Thyroid gland (tissue), 4 donors: ENCODE measurements around the gene SYCP1. TPM values are rescaled to one million over a fixed set of nuclear protein-coding genes. Genes with fewer than 3 reads are reported as not detected.

Experiments
- DNase-seq, 2 donors: peaks; one replicate each; pipeline ENCODE4 v3.0.0-alpha.2; 2019
- H3K27ac ChIP-seq, 3 donors: fragments of 200-600 bp; sonication (generic); 1 replicate in 2 of 3; 2 replicates in 1 of 3; pipeline ENCODE4 v1.5.1; 2016 to 2019; ENCODE audit warnings: mild to moderate bottlenecking in 1 of 3, moderate library complexity in 1 of 3
- H3K27me3 ChIP-seq: fragments of 200-600 bp; sonication (generic); one replicate; pipeline ENCODE4 v1.5.1; 2019
- H3K36me3 ChIP-seq, 2 donors: fragments of 200-600 bp; sonication (generic); one replicate each; pipeline ENCODE4 v1.5.1; 2016 to 2019
- H3K4me1 ChIP-seq, 2 donors: fragments of 200-600 bp; sonication (generic); one replicate each; pipeline ENCODE4 v1.5.1; 2017 to 2019
- H3K4me3 ChIP-seq, 3 donors: fragments of 200-600 bp; sonication (generic); replicated peaks in 1 of 3; 1 replicate in 2 of 3; 2 replicates in 1 of 3; pipeline ENCODE4 v1.5.1; 2016; ENCODE audit warnings: mild to moderate bottlenecking in 1 of 3
- H3K9me3 ChIP-seq: fragments of 200-600 bp; sonication (generic); one replicate; pipeline ENCODE4 v1.5.1; 2017
- POLR2A ChIP-seq, 2 donors: fragments of 450-650 bp; IDR thresholded peaks; one replicate each; pipeline ENCODE4 v1.6.1; 2017; ENCODE audit warnings: antibody characterized with exemption in 2 of 2, mild to moderate bottlenecking in 2 of 2, moderate library complexity in 1 of 2
- WGBS, 2 donors: methylation state at CpG; one replicate each; pipeline ENCODE4 v1.1.5; 2017; 5-methylcytosine and 5-hydroxymethylcytosine counted together
- intact Hi-C: fragments of 100-400 bp; cut with DNase I; formaldehyde crosslinking; loops from one replicate; pipeline ENCODE4 v1.15.1; 2023
- total RNA-seq, 4 donors: library from RNA; depleted of rRNA; stranded (reverse); fragments of >200 nt; gene quantifications; one replicate each; pipeline ENCODE4 v1.2.3, GENCODE V29; 2016
- TF ChIP-seq, protein P1 (sequence below), 6 experiments: fragments of 200-600 bp in 3 of 6; fragments of 450-650 bp in 3 of 6; sonication (generic) in 3 of 6; IDR thresholded peaks; one replicate each; pipeline ENCODE4 v1.5.1; 2016 to 2019; ENCODE audit warnings: antibody characterized with exemption in 6 of 6, mild to moderate bottlenecking in 2 of 6, inconsistent platforms in 1 of 6, moderate library complexity in 1 of 6

SYCP1 gene
- total RNA-seq, 4 donors from 2014 or later: 0.13 TPM; not detected in 3

DNA sequence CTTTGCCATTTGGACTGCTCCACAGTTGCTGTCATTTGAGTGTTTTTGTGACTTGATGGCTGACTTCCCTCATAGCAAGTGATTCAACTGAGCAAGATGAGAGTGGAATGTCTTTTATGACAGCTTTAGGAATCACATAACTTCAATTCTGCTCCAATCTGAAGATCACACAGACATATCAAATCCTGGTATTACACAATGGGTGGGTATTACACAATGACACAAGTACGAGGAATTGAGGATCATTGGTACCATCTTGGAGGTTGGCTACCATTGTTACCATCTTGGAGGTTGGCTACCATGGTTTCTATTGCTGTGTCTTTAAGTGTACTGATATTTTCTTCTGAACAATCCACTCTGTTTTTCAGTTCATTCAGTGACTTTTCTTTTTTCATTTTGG is 166.5 kb downstream of the SYCP1 start:
- intact Hi-C loops: no loop called here
- no peaks in the 10 kb centered on the region for H3K27me3 ChIP-seq
- H3K9me3 ChIP-seq: no peaks in the 10 kb centered on the region
- no peak overlapping the region for H3K4me3 ChIP-seq
- WGBS, 2 donors: 75 to 76% methylated on average over 1 of the region's 1 CpG
- TF ChIP-seq, protein P1, sequence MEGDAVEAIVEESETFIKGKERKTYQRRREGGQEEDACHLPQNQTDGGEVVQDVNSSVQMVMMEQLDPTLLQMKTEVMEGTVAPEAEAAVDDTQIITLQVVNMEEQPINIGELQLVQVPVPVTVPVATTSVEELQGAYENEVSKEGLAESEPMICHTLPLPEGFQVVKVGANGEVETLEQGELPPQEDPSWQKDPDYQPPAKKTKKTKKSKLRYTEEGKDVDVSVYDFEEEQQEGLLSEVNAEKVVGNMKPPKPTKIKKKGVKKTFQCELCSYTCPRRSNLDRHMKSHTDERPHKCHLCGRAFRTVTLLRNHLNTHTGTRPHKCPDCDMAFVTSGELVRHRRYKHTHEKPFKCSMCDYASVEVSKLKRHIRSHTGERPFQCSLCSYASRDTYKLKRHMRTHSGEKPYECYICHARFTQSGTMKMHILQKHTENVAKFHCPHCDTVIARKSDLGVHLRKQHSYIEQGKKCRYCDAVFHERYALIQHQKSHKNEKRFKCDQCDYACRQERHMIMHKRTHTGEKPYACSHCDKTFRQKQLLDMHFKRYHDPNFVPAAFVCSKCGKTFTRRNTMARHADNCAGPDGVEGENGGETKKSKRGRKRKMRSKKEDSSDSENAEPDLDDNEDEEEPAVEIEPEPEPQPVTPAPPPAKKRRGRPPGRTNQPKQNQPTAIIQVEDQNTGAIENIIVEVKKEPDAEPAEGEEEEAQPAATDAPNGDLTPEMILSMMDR (IDR thresholded peaks at IDR 0.05): no peak
- no peak for TF ChIP-seq POLR2A (IDR thresholded peaks at IDR 0.05)
- no peak for DNase-seq
- H3K4me1 ChIP-seq: no peaks in the 10 kb centered on the region
- no peak overlapping the region for H3K27ac ChIP-seq
- H3K36me3 ChIP-seq: no peaks in the 10 kb centered on the region

DNA sequence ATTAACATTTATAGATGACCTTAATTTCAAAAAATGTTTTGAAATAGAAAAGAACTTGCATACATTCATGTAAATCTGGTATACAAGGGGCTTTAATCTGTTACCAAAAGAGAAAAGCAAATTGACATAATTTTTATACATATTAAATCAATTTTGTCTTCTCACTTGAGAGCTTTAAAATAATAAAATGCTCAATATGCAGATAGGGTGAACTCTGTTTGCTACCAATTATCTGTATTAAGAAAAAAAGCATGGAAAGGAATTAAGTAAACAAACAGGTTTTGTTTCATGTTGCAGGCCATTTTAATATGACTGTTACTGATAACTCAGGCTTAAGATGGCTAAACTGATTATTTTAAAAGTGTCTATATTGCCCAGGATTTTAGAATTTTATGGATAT is 168.9 kb downstream of the SYCP1 start:
- Histone ChIP-seq H3K27me3 (no peaks in the 10 kb centered on the region), H3K4me1 (no peaks in the 10 kb centered on the region), H3K27ac (no peak overlapping the region), H3K36me3 (no peaks in the 10 kb centered on the region), H3K4me3 (no peak overlapping the region), H3K9me3 (no peaks in the 10 kb centered on the region)
- DNase-seq: no peak
- TF ChIP-seq POLR2A (IDR thresholded peaks at IDR 0.05): no peak
- TF ChIP-seq, protein P1 (IDR thresholded peaks at IDR 0.05): no peak
- intact Hi-C loops: no loop called here

DNA sequence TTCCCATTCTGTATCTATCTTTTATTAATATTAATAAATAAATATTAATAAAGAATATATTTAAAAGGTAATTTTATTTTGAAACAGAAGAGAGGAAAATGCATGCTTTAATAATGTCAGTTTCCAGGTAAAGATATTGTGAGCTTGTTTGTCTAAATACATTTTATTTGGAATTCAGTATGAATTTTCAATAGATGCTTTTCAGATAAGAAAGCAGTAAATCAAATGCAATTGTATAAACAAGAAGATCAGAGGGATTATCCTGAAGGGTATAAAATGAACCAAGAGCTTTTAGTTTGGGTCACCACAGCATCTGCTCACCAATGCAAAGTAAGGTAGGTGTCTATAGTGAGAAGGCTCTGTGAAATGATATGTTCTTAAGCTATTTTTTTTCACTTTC is 174.9 kb downstream of the SYCP1 start, which contains the start of gene TSHB:
TSS of gene TSHB (plus strand) at position 301 of the 400 bp plus-strand sequence. CDS start 3,537 bp downstream, outside the sequence.
- H3K27me3 ChIP-seq: no peaks in the 10 kb centered on the region
- no peaks in the 10 kb centered on the region for H3K4me1 ChIP-seq
- intact Hi-C loops: no loop called here
- H3K9me3 ChIP-seq: no peaks in the 10 kb centered on the region
- no peak for TF ChIP-seq POLR2A (IDR thresholded peaks at IDR 0.05)
- TF ChIP-seq, protein P1 (IDR thresholded peaks at IDR 0.05): no peak
- no peak within 1 kb of the TSS for H3K27ac ChIP-seq
- no peak for DNase-seq
- H3K4me3 ChIP-seq: no peak within 1 kb of the TSS
- no peaks in the 10 kb centered on the region for H3K36me3 ChIP-seq

DNA sequence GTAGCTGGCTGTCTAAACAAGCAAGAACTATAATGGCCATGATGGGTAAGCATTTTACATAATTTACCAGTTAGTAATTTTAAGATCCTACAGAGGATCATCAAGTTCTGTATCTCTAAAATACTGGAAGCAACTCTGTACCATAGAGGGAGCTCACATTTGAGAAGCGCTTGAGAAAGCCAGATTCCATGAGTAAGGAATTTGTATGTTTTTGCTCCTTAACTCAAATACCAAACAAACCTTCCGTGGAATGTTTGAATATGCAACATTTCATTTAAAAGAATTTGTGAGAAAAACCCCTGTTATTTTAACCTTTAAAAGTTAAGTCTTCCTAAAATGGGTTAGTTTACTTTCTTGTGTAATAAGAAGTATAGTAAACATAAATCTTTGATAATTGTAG is 176.9 kb downstream of the SYCP1 start:
- no peaks in the 10 kb centered on the region for H3K4me1 ChIP-seq
- WGBS, 2 donors: 51 to 59% methylated on average over 2 of the region's 2 CpGs
- H3K4me3 ChIP-seq: no peak overlapping the region
- H3K27me3 ChIP-seq: no peaks in the 10 kb centered on the region
- no peak overlapping the region for H3K27ac ChIP-seq
- DNase-seq: no peak
- intact Hi-C loops: no loop called here
- TF ChIP-seq, protein P1 (IDR thresholded peaks at IDR 0.05): no peak
- TF ChIP-seq POLR2A (IDR thresholded peaks at IDR 0.05): no peak
- H3K9me3 ChIP-seq: no peaks in the 10 kb centered on the region
- H3K36me3 ChIP-seq: no peaks in the 10 kb centered on the region

DNA sequence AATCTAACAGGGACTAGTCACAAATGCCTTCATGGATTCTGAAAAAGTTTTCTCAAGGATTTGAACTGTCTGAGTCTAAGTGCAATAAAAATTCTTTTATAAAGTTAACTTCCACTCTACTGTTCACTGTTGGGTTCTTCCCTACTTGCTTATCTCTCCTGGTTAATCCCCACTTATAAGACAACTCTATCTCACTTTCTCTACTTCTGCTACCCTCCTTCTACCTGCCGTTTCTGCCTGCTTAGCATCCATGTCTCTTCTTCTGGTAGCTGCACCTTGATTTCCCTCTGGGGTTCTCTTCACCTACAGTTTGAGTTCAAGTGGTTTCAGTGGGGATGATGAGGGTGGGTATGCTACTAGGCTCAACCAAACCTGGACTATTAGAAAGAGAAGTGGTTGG is 181.0 kb downstream of the SYCP1 start:
- no peak overlapping the region for H3K4me3 ChIP-seq
- TF ChIP-seq, protein P1 (IDR thresholded peaks at IDR 0.05): no peak
- no peak for TF ChIP-seq POLR2A (IDR thresholded peaks at IDR 0.05)
- WGBS, 2 donors: 45 to 66% methylated on average over 1 of the region's 1 CpG

More for the DNA sequence above, 181.0 kb downstream of the SYCP1 start:
- H3K4me1 ChIP-seq: no peaks in the 10 kb centered on the region
- no peak for DNase-seq
- no peaks in the 10 kb centered on the region for H3K9me3 ChIP-seq
- no peak overlapping the region for H3K27ac ChIP-seq
- H3K36me3 ChIP-seq: no peaks in the 10 kb centered on the region
- no peaks in the 10 kb centered on the region for H3K27me3 ChIP-seq
- intact Hi-C loops: no loop called here
